Breast epithelium (tissue), 3 donors: ENCODE data around the gene RASSF7.

Experiments
- POLR2A ChIP-seq: fragments of 450-650 bp; IDR thresholded peaks from one replicate; pipeline ENCODE4 v1.6.1; 2016; ENCODE audit warnings: antibody characterized with exemption, mild to moderate bottlenecking, moderate library complexity
- POLR2AphosphoS5 ChIP-seq, 3 donors: sonication (generic); formaldehyde crosslinking; IDR thresholded peaks; one replicate each; pipeline ENCODE4 v1.6.1; 2017; ENCODE audit warnings: antibody characterized with exemption in 3 of 3
- TF ChIP-seq, protein P1 (sequence below), 3 donors: fragments of 450-650 bp; IDR thresholded peaks; one replicate each; pipeline ENCODE4 v1.5.1; 2016 to 2017; ENCODE audit warnings: antibody characterized with exemption in 3 of 3, mild to moderate bottlenecking in 3 of 3, moderate library complexity in 3 of 3

DNA sequence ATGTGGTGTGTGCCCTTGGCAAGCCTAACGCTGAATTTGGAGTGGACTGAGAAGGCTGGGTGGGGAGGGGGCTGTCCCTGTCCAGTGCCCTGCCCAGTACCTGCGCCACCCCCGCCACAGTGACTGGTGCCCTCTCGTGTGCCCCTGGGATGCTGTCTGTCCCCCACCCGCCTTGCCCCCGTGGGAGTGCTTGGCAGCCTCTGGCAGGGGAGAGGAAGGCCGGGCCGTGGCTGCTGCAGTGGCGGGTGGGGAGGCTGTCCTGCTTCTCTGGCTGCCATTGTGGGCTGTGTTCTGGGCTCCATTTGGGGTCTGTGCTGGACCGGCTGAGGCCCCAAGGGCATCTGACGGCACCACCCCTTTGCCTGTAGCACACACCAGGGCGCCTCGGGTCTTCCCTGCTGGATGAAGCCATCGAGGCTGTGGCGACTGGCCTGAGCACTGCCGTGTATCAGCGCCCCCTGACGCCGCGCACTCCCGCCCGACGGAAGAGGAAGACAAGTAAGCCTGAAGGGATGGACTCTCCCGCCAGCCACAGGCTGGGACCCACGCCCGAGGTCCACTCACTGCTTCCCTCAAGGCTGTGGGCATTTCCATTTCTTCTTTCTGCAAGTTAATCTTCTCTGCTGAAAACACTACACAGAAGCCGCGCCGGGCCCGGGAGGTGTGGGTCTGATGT, 37.4 kb downstream of the RASSF7 start:
- TF ChIP-seq, protein P1, sequence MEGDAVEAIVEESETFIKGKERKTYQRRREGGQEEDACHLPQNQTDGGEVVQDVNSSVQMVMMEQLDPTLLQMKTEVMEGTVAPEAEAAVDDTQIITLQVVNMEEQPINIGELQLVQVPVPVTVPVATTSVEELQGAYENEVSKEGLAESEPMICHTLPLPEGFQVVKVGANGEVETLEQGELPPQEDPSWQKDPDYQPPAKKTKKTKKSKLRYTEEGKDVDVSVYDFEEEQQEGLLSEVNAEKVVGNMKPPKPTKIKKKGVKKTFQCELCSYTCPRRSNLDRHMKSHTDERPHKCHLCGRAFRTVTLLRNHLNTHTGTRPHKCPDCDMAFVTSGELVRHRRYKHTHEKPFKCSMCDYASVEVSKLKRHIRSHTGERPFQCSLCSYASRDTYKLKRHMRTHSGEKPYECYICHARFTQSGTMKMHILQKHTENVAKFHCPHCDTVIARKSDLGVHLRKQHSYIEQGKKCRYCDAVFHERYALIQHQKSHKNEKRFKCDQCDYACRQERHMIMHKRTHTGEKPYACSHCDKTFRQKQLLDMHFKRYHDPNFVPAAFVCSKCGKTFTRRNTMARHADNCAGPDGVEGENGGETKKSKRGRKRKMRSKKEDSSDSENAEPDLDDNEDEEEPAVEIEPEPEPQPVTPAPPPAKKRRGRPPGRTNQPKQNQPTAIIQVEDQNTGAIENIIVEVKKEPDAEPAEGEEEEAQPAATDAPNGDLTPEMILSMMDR (IDR thresholded peaks at IDR 0.05) = no peak
- TF ChIP-seq POLR2AphosphoS5 (IDR thresholded peaks at IDR 0.05) (no peak), POLR2A (no peak)
